KOPT-K1 (cell line): ENCODE measurements around the gene TBC1D3B.
"Not testable (repeated sequence)": the region's sequence is repeated elsewhere in the genome, so short reads cannot be mapped to it uniquely, and the experiment has no call there.

Source experiments
- H3K27ac ChIP-seq: fragments of 200-600 bp; sonication (generic); 2 replicates; pipeline ENCODE4 v1.5.1; 2016; ENCODE audit warnings: antibody characterized with exemption, mild to moderate bottlenecking, low read depth, low read length; ENCODE audit not compliant: poor library complexity, severe bottlenecking
- H3K36me3 ChIP-seq: fragments of 200-600 bp; sonication (generic); 2 replicates; pipeline ENCODE4 v1.5.1; 2017; ENCODE audit warnings: antibody characterized with exemption, mild to moderate bottlenecking, low read length, moderate library complexity; ENCODE audit not compliant: insufficient read depth
- H3K9me3 ChIP-seq: fragments of 200-600 bp; sonication (generic); 2 replicates; pipeline ENCODE4 v1.5.1; 2017; ENCODE audit warnings: antibody characterized with exemption, low read length, mild to moderate bottlenecking; ENCODE audit not compliant: insufficient read depth, poor library complexity, severe bottlenecking

The TBC1D3B gene

GRCh38 chr17:36189993-36190392 is 13.6 kb upstream of the TBC1D3B start:
- H3K27ac ChIP-seq, H3K9me3 ChIP-seq, H3K36me3 ChIP-seq: not testable (repeated sequence)

- no peaks in the 10 kb centered on the region for H3K36me3 ChIP-seq
- no peaks in the 10 kb centered on the region for H3K9me3 ChIP-seq
- no peak overlapping the region for H3K27ac ChIP-seq
These were observed 12.5 kb upstream of the TBC1D3B start for GRCh38 chr17:36188891-36189306.

GRCh38 chr17:36187943-36188665 is 11.7 kb upstream of the TBC1D3B start:
- not testable (repeated sequence) for H3K9me3 ChIP-seq, H3K27ac ChIP-seq, H3K36me3 ChIP-seq

- H3K9me3 ChIP-seq, H3K36me3 ChIP-seq, H3K27ac ChIP-seq: not testable (repeated sequence)
These were observed 10.7 kb upstream of the TBC1D3B start for GRCh38 chr17:36186810-36187763.

- Histone ChIP-seq H3K27ac (no peak overlapping the region), H3K9me3 (no peaks in the 10 kb centered on the region), H3K36me3 (no peaks in the 10 kb centered on the region)
These were observed 9.0 kb upstream of the TBC1D3B start for GRCh38 chr17:36185416-36185815.

- no peaks in the 10 kb centered on the region for H3K9me3 ChIP-seq
- no peak overlapping the region for H3K27ac ChIP-seq
- no peaks in the 10 kb centered on the region for H3K36me3 ChIP-seq
These were observed 7.8 kb upstream of the TBC1D3B start for GRCh38 chr17:36184023-36184765.

GRCh38 chr17:36183001-36183971 is 6.8 kb upstream of the TBC1D3B start:
- Histone ChIP-seq H3K36me3 (no peaks in the 10 kb centered on the region), H3K27ac (no peak overlapping the region), H3K9me3 (no peaks in the 10 kb centered on the region)

- H3K36me3 ChIP-seq = no peaks in the 10 kb centered on the region
These were observed 6.0 kb upstream of the TBC1D3B start for GRCh38 chr17:36182176-36183000.

GRCh38 chr17:36181446-36182175 is 5.2 kb upstream of the TBC1D3B start:
- not testable (repeated sequence) for H3K36me3 ChIP-seq, H3K9me3 ChIP-seq, H3K27ac ChIP-seq

More at GRCh38 chr17:36182176-36183000, 6.0 kb upstream of the TBC1D3B start:
- Histone ChIP-seq H3K27ac (no peak overlapping the region), H3K9me3 (no peaks in the 10 kb centered on the region)

GRCh38 chr17:36168836-36169235 is 7.6 kb downstream of the TBC1D3B start:
- not testable (repeated sequence) for H3K36me3 ChIP-seq, H3K9me3 ChIP-seq, H3K27ac ChIP-seq

- H3K9me3 ChIP-seq = no peaks in the 10 kb centered on the region
- no peaks in the 10 kb centered on the region for H3K36me3 ChIP-seq
- no peak overlapping the region for H3K27ac ChIP-seq
These were observed 22.4 kb downstream of the TBC1D3B start for GRCh38 chr17:36153895-36154610.

GRCh38 chr17:36152639-36153120 is 23.8 kb downstream of the TBC1D3B start:
- H3K9me3 ChIP-seq = no peaks in the 10 kb centered on the region
- no peaks in the 10 kb centered on the region for H3K36me3 ChIP-seq
- H3K27ac ChIP-seq = no peak overlapping the region
